GM12878 (cell line): ENCODE measurements around the gene MTA3. TPM values are rescaled to one million over a fixed set of nuclear protein-coding genes. Genes with fewer than 3 reads are reported as not detected.

Experiments
- ATAC-seq: fragments of 200-7000 bp; cut with Tn5 transposase; 3 replicates; pipeline ENCODE4 v1.9.1; 2020; ENCODE audit warnings: mild to moderate bottlenecking, moderate library complexity
- BruUV-seq: library from RNA; stranded (reverse); fragments of 400-500 nt; replicated peaks from 2 replicates; lab custom pipeline; 2021; lab: Mats Ljungman, UMichigan
- CTCF ChIA-PET: fragments of 300-600 bp; sonication (Branson Sonifier 250); formaldehyde crosslinking; extraction: SDS; loops from one replicate; lab custom pipeline; 2021; ENCODE audit warnings: inconsistent platforms; lab: Yijun Ruan, JAX
- POLR2A ChIA-PET: fragments of 350-600 bp; formaldehyde crosslinking; extraction: SDS; loops from one replicate; lab custom pipeline; 2021; ENCODE audit warnings: inconsistent platforms; lab: Charles Lee
- RAD21 ChIA-PET: fragments of 300-600 bp; sonication (Branson Sonifier 250); formaldehyde crosslinking; loops from one replicate; lab custom pipeline; 2023; ENCODE audit warnings: antibody characterized with exemption; ENCODE audit not compliant: unreplicated experiment; lab: Charles Lee
- SMC1A ChIA-PET: fragments of 300-600 bp; sonication (Branson Sonifier 250); formaldehyde crosslinking; loops from one replicate; lab custom pipeline; 2023; ENCODE audit not compliant: unreplicated experiment, uncharacterized antibody; lab: Charles Lee
- DNase-seq: peaks from one replicate; pipeline ENCODE4 v3.0.0-alpha.2; 2011; ENCODE audit warnings: low read depth, low spot score
- FAIRE-seq: peaks from 3 replicates; lab custom pipeline; 2011; peaks lifted over from hg19 to GRCh38; lab: Jason Lieb, UNC
- H2AFZ ChIP-seq: 2 replicates; pipeline ENCODE4 v1.6.0; 2011; ENCODE audit warnings: low read depth, low read length, control low read depth; ENCODE audit not compliant: control insufficient read depth
- H3K27ac ChIP-seq: 2 replicates; pipeline ENCODE4 v1.5.1; 2011; ENCODE audit warnings: control low read depth; ENCODE audit not compliant: control insufficient read depth, insufficient read depth
- H3K27me3 ChIP-seq, 2 experiments: replicated peaks in 1 of 2; 2 replicates each; pipeline versions ENCODE4 v1.6.0 to v1.6.1; 2011; ENCODE audit warnings: low read length in 1 of 2; ENCODE audit not compliant: control insufficient read depth in 2 of 2, insufficient read depth in 2 of 2
- H3K36me3 ChIP-seq, 2 experiments: 2 replicates each; pipeline ENCODE4 v1.5.1; 2011; ENCODE audit warnings: low read length in 1 of 2; ENCODE audit not compliant: control insufficient read depth in 2 of 2, insufficient read depth in 2 of 2
- H3K4me1 ChIP-seq: 2 replicates; pipeline ENCODE4 v1.6.1; 2011; ENCODE audit warnings: mild to moderate bottlenecking, low read length, moderate library complexity, mixed read lengths; ENCODE audit not compliant: control insufficient read depth, insufficient read depth
- H3K4me2 ChIP-seq: 2 replicates; pipeline ENCODE4 v1.6.0; 2011; ENCODE audit warnings: control low read depth; ENCODE audit not compliant: control insufficient read depth, insufficient read depth
- H3K4me3 ChIP-seq: fragments of 200-600 bp; sonication (generic); 2 replicates; pipeline ENCODE4 v1.5.1; 2016
- H3K79me2 ChIP-seq: 2 replicates; pipeline ENCODE4 v1.6.0; 2011; ENCODE audit warnings: low read length; ENCODE audit not compliant: control insufficient read depth, insufficient read depth
- H3K9ac ChIP-seq: 2 replicates; pipeline ENCODE4 v1.8.0; 2011; ENCODE audit warnings: low read length, control low read depth, mixed read lengths; ENCODE audit not compliant: control insufficient read depth, insufficient read depth
- H3K9me3 ChIP-seq: replicated peaks from 3 replicates; pipeline ENCODE4 v1.5.1; 2011; ENCODE audit warnings: mild to moderate bottlenecking, low read length; ENCODE audit not compliant: control insufficient read depth, insufficient read depth
- H4K20me1 ChIP-seq: 2 replicates; pipeline ENCODE4 v1.6.0; 2011; ENCODE audit not compliant: control insufficient read depth, insufficient read depth
- BMI1 ChIP-seq: fragments of 450-650 bp; IDR thresholded peaks from 2 replicates; pipeline ENCODE4 v1.6.1; 2016; ENCODE audit warnings: mild to moderate bottlenecking, moderate library complexity, borderline replicate concordance
- MTA3 ChIP-seq: IDR thresholded peaks from 2 replicates; pipeline ENCODE4 v1.6.1; 2012; ENCODE audit warnings: low read length, inconsistent platforms, borderline replicate concordance
- NFIC ChIP-seq: IDR thresholded peaks from 2 replicates; pipeline ENCODE4 v1.6.1; 2012; ENCODE audit warnings: low read depth, mild to moderate bottlenecking, inconsistent platforms, low read length, moderate library complexity
- REST ChIP-seq: IDR thresholded peaks from 2 replicates; pipeline ENCODE4 v1.6.1; 2012; ENCODE audit warnings: mild to moderate bottlenecking, low read depth, low read length
- WGBS: methylation state at CpG from one replicate; pipeline ENCODE4 v1.1.6; 2016; ENCODE audit warnings: low lambda C conversion rate; ENCODE audit not compliant: insufficient replicate concordance, insufficient coverage; ENCODE audit errors: missing lambda C conversion rate; 5-methylcytosine and 5-hydroxymethylcytosine counted together
- in situ Hi-C: fragments of 300-500 bp; cut with MboI; formaldehyde crosslinking; loops from 9 replicates; pipeline ENCODE4 v1.14.3; 2018; ENCODE audit warnings: mixed read lengths
- intact Hi-C: fragments of 100-400 bp; cut with micrococcal nuclease; formaldehyde crosslinking; loops from one replicate; pipeline ENCODE4 v1.14.2; 2022; ENCODE audit not compliant: unreplicated experiment
- polyA plus RNA-seq, 11 experiments: library from polyadenylated mRNA; depleted of rRNA in 4 of 11; unstranded in 6 of 11; stranded (reverse) in 5 of 11; fragments of >200 nt; fragmentation: Nextera tagmentation in 4 of 11; fragmentation: Illumina TruSeq in 1 of 11; extraction: Ambion mirVana in 4 of 11; extraction: Trizol in 1 of 11; gene quantifications; 1 replicate in 1 of 11; 2 replicates in 10 of 11; pipeline versions ENCODE4 v1.2.1 to v1.2.3, GENCODE V29; 2011 to 2016; ENCODE audit warnings: inconsistent platforms in 2 of 11, missing spikeins in 2 of 11, low read depth in 1 of 11
- total RNA-seq, 4 experiments: library from RNA; depleted of rRNA in 3 of 4; stranded (reverse); fragments of >200 nt in 3 of 4; fragmentation: Illumina TruSeq in 1 of 4; extraction: Trizol in 1 of 4; gene quantifications; 2 replicates each; pipeline versions ENCODE4 v1.2.1 to v1.2.3, GENCODE V29; 2013 to 2021

Gene MTA3
- total and polyA plus RNA-seq, 10 of the 15 experiments (the other 5 are each of a cell fraction or from before 2014, with no cell fraction given): 17.6 to 45.5 (median 26.5) TPM

GRCh38 chr2:42542871-42543270 is 25.6 kb upstream of the MTA3 start:
- Histone ChIP-seq H3K9me3 (no peaks in the 10 kb centered on the region; the same call in 2 of the 3 replicates), H4K20me1 (no peaks in the 10 kb centered on the region), H2AFZ (no peak overlapping the region), H3K36me3 (no peaks in the 10 kb centered on the region), H3K4me1 (peaks cover 5% of the 10 kb centered on the region; the same call in 1 of the 2 replicates), H3K27ac (no peak overlapping the region), H3K9ac (no peak overlapping the region), H3K79me2 (no peaks in the 10 kb centered on the region), H3K4me2 (no peak overlapping the region), H3K4me3 (no peak overlapping the region), H3K27me3 (no peaks in the 10 kb centered on the region)
- no peak for FAIRE-seq
- in situ Hi-C loops: no loop called here
- no TSS peak for BruUV-seq
- no peak for ATAC-seq
- DNase-seq: no peak
- ChIA-PET CTCF (interaction anchor here (0.6 kb wide), 2 partner anchors 8 to 113 kb away, joined by 3 read pairs; no protein-coding TSS in a partner anchor), RAD21 (no interaction called here), SMC1A (interaction anchor here (0.8 kb wide), 1 partner anchor 9 kb away, joined by 4 read pairs; no protein-coding TSS in a partner anchor), POLR2A (interaction anchor here (0.7 kb wide), 1 partner anchor 430 kb away, joined by 6 read pairs; no protein-coding TSS in a partner anchor)
- TF ChIP-seq REST: no peak
- no peak for TF ChIP-seq NFIC
- TF ChIP-seq MTA3: no peak
- no peak for TF ChIP-seq BMI1
- WGBS: 62% methylated on average over 4 of the region's 4 CpGs
- intact Hi-C loops: no loop called here
